K562 (cell line): Measurements from ENCODE around the gene HS3ST3A1. TPM values are rescaled to one million over a fixed set of nuclear protein-coding genes. Genes with fewer than 3 reads are reported as not detected.

Experiments used
- BACH1 ChIP-seq: fragments of 200-800 bp; sonication (Bioruptor generic); IDR thresholded peaks from 2 replicates; pipeline ENCODE4 v1.6.1; 2016; ENCODE audit warnings: missing genetic modification characterization, missing compliant biosample characterization
- CREBBP ChIP-seq: IDR thresholded peaks from one replicate; pipeline ENCODE4 v1.6.1; 2012; ENCODE audit warnings: low read depth, mild to moderate bottlenecking, control low read depth, inconsistent platforms, low read length
- DIDO1 ChIP-seq: fragments of 450-650 bp; IDR thresholded peaks from 2 replicates; pipeline ENCODE4 v1.6.1; 2016; ENCODE audit warnings: low read depth, missing biosample characterization, missing genetic modification characterization
- DPF2 ChIP-seq: fragments of 450-650 bp; IDR thresholded peaks from 2 replicates; pipeline ENCODE4 v1.6.1; 2016
- FOXJ2 ChIP-seq: fragments of 200-800 bp; sonication (Bioruptor generic); IDR thresholded peaks from 2 replicates; pipeline ENCODE4 v1.6.1; 2016; ENCODE audit warnings: missing genetic modification characterization, missing compliant biosample characterization
- GTF2F1 ChIP-seq: IDR thresholded peaks from 2 replicates; pipeline ENCODE4 v1.6.1; 2011; ENCODE audit warnings: low read depth, low read length, improper control_type of control experiment
- HSF4 ChIP-seq: fragments of 250-450 bp; sonication (Bioruptor Pico); IDR thresholded peaks from 2 replicates; pipeline ENCODE4 v2.1.2; 2022; ENCODE audit warnings: mild to moderate bottlenecking, moderate library complexity, borderline replicate concordance
- JUNB ChIP-seq: fragments of 450-650 bp; formaldehyde crosslinking; conservative IDR thresholded peaks from 2 replicates; pipeline ENCODE4 v1.4.0; 2020; ENCODE audit warnings: mild to moderate bottlenecking
- MECOM ChIP-seq: fragments of 250-450 bp; sonication (Bioruptor Pico); IDR thresholded peaks from 2 replicates; pipeline ENCODE4 v1.8.0; 2022; ENCODE audit warnings: inconsistent platforms
- MEF2D ChIP-seq: conservative IDR thresholded peaks from 2 replicates; pipeline ENCODE4 v1.6.1; 2016; ENCODE audit warnings: low read depth, missing genetic modification characterization, missing compliant biosample characterization
- NBN ChIP-seq: fragments of 450-650 bp; IDR thresholded peaks from 2 replicates; pipeline ENCODE4 v1.6.1; 2016; ENCODE audit warnings: low read depth, mild to moderate bottlenecking
- OTX1 ChIP-seq: fragments of 450-650 bp; formaldehyde crosslinking; IDR thresholded peaks from 2 replicates; pipeline ENCODE4 v1.4.0; 2022; ENCODE audit warnings: mild to moderate bottlenecking
- SMAD2 ChIP-seq: fragments of 150-350 bp; IDR thresholded peaks from 2 replicates; pipeline ENCODE4 v1.6.1; 2014; ENCODE audit warnings: low read depth, mild to moderate bottlenecking, low read length
- SMAD4 ChIP-seq: fragments of 250-450 bp; sonication (Bioruptor Pico); conservative IDR thresholded peaks from 2 replicates; pipeline ENCODE4 v1.8.0; 2021; ENCODE audit warnings: inconsistent platforms, mild to moderate bottlenecking, moderate library complexity
- ZNF140 ChIP-seq: fragments of 250-450 bp; sonication (Bioruptor Pico); IDR thresholded peaks from 2 replicates; pipeline ENCODE4 v1.8.0; 2021; ENCODE audit warnings: moderate library complexity, mild to moderate bottlenecking, inconsistent platforms
- ZNF589 ChIP-seq: fragments of 200-800 bp; sonication (Bioruptor generic); IDR thresholded peaks from 2 replicates; pipeline ENCODE4 v1.6.1; 2016; ENCODE audit warnings: low read depth, missing genetic modification characterization, missing compliant biosample characterization
- polyA plus RNA-seq, 8 experiments: library from polyadenylated mRNA; depleted of rRNA in 4 of 8; stranded (reverse) in 5 of 8; unstranded in 3 of 8; fragments of >200 nt; fragmentation: Nextera tagmentation in 2 of 8; fragmentation: Illumina TruSeq in 1 of 8; extraction: Ambion mirVana in 2 of 8; extraction: Trizol in 1 of 8; gene quantifications; 2 replicates each; pipeline versions ENCODE4 v1.2.1 to v1.2.3, GENCODE V29; 2011 to 2014; ENCODE audit warnings: inconsistent platforms in 1 of 8, missing spikeins in 1 of 8
- total RNA-seq, 7 experiments: library from RNA; depleted of rRNA in 6 of 7; stranded (reverse); fragments of >200 nt in 6 of 7; fragmentation: Illumina TruSeq in 2 of 7; extraction: Trizol in 2 of 7; gene quantifications; 2 replicates each; pipeline versions ENCODE4 v1.2.1 to v1.2.3, GENCODE V29; 2011 to 2021; ENCODE audit warnings: low replicate concordance in 1 of 7
- TF ChIP-seq, protein P1 (sequence below): fragments of 250-450 bp; sonication (Bioruptor Pico); IDR thresholded peaks from 2 replicates; pipeline ENCODE4 v1.4.0; 2020; ENCODE audit warnings: borderline replicate concordance
- TF ChIP-seq, protein P2 (sequence below): fragments of 250-450 bp; sonication (Bioruptor Pico); IDR thresholded peaks from 2 replicates; pipeline ENCODE4 v1.5.0; 2020; ENCODE audit warnings: mild to moderate bottlenecking, borderline replicate concordance
- TF ChIP-seq, protein P3 (sequence below): fragments of 450-650 bp; IDR thresholded peaks from 2 replicates; pipeline ENCODE4 v1.6.1; 2018; ENCODE audit warnings: mild to moderate bottlenecking, low read depth; ENCODE audit not compliant: partially characterized antibody
- TF ChIP-seq, protein P4 (sequence below): fragments of 200-800 bp; sonication (Bioruptor generic); IDR thresholded peaks from 2 replicates; pipeline ENCODE4 v1.6.1; 2017; ENCODE audit warnings: missing genetic modification characterization, missing compliant biosample characterization

Gene HS3ST3A1
- total and polyA plus RNA-seq, 9 of the 15 experiments (the other 6 are each of a cell fraction or from before 2014, with no cell fraction given), result 0.25 to 14.8 (median 2.3) TPM

DNA sequence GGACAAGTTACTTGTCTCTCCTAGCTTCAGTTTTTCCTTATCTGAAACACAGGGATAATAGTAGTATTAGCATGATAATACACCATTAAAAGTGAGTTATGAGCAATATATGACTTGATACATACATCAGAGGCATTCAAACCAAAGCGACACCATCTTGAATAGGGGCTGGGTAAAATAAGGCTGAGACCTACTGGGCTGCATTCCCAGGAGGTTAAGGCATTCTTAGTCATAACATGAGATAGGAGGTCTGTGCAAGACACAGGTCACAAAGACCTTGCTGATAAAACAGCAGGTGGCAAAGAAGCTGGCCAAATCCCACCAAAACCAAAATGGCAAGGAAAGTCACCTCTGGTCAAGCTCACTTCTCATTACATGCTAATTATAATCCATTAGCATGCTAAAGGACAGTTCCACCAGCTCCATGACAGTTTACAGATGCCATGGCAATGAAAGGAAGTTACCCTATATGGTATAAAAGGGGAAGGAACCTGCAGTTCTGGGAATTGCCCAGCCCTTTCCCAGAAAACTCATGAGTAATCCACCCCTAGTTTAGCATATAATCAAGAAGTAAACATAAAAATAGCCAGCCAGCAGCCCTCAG is 37.2 kb upstream of the HS3ST3A1 start (continued):
- TF ChIP-seq SMAD4 (peak; percentile 82), BACH1 (tag) (peak; percentile 96), DIDO1 (tag) (peak; percentile 68; the same call in 1 of the 2 replicates), NBN (no peak), FOXJ2 (tag) (0 out of 2 replicates have a peak, but pooled peaks have one; percentile 35), GTF2F1 (no peak), HSF4 (CRISPR knock-in tag) (no peak), JUNB (no peak), ZNF589 (CRISPR knock-in tag) (peak; percentile 97), MEF2D (tag) (peak; percentile 92), ZNF140 (CRISPR knock-in tag) (no peak), OTX1 (0 out of 2 replicates have a peak, but pooled peaks have one; percentile 81), SMAD2 (no peak), DPF2 (peak; percentile 30; the same call in 1 of the 2 replicates), CREBBP (no peak), MECOM (CRISPR knock-in tag) (peak; percentile 65)
- TF ChIP-seq, protein P1, sequence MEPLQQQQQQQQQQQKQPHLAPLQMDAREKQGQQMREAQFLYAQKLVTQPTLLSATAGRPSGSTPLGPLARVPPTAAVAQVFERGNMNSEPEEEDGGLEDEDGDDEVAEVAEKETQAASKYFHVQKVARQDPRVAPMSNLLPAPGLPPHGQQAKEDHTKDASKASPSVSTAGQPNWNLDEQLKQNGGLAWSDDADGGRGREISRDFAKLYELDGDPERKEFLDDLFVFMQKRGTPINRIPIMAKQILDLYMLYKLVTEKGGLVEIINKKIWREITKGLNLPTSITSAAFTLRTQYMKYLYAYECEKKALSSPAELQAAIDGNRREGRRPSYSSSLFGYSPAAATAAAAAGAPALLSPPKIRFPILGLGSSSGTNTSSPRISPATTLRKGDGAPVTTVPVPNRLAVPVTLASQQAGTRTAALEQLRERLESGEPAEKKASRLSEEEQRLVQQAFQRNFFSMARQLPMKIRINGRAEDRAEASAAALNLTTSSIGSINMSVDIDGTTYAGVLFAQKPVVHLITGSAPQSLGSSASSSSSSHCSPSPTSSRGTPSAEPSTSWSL (CRISPR knock-in tag), result no peak
- TF ChIP-seq, protein P2, sequence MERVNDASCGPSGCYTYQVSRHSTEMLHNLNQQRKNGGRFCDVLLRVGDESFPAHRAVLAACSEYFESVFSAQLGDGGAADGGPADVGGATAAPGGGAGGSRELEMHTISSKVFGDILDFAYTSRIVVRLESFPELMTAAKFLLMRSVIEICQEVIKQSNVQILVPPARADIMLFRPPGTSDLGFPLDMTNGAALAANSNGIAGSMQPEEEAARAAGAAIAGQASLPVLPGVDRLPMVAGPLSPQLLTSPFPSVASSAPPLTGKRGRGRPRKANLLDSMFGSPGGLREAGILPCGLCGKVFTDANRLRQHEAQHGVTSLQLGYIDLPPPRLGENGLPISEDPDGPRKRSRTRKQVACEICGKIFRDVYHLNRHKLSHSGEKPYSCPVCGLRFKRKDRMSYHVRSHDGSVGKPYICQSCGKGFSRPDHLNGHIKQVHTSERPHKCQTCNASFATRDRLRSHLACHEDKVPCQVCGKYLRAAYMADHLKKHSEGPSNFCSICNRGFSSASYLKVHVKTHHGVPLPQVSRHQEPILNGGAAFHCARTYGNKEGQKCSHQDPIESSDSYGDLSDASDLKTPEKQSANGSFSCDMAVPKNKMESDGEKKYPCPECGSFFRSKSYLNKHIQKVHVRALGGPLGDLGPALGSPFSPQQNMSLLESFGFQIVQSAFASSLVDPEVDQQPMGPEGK (CRISPR knock-in tag), result 0 out of 2 replicates have a peak, but pooled peaks have one; percentile 39
- TF ChIP-seq, protein P3, sequence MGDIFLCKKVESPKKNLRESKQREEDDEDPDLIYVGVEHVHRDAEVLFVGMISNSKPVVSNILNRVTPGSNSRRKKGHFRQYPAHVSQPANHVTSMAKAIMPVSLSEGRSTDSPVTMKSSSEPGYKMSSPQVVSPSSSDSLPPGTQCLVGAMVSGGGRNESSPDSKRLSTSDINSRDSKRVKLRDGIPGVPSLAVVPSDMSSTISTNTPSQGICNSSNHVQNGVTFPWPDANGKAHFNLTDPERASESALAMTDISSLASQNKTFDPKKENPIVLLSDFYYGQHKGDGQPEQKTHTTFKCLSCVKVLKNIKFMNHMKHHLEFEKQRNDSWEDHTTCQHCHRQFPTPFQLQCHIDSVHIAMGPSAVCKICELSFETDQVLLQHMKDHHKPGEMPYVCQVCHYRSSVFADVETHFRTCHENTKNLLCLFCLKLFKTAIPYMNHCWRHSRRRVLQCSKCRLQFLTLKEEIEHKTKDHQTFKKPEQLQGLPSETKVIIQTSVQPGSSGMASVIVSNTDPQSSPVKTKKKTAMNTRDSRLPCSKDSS, result no peak
- TF ChIP-seq, protein P4, sequence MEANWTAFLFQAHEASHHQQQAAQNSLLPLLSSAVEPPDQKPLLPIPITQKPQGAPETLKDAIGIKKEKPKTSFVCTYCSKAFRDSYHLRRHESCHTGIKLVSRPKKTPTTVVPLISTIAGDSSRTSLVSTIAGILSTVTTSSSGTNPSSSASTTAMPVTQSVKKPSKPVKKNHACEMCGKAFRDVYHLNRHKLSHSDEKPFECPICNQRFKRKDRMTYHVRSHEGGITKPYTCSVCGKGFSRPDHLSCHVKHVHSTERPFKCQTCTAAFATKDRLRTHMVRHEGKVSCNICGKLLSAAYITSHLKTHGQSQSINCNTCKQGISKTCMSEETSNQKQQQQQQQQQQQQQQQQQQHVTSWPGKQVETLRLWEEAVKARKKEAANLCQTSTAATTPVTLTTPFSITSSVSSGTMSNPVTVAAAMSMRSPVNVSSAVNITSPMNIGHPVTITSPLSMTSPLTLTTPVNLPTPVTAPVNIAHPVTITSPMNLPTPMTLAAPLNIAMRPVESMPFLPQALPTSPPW (CRISPR knock-in tag), result peak; percentile 47; the same call in 1 of the 2 replicates
